Lower lobe of right lung (tissue), 2 donors: ENCODE results near the gene EED. TPM values are rescaled to one million over a fixed set of nuclear protein-coding genes. Genes with fewer than 3 reads are reported as not detected.

ENCODE experiments used
- ATAC-seq, 2 donors: fragments of 200-7000 bp; cut with Tn5 transposase; one replicate each; pipeline ENCODE4 v1.9.1; 2020 to 2022; ENCODE audit warnings: mild to moderate bottlenecking in 2 of 2, moderate library complexity in 2 of 2
- DNase-seq: peaks from one replicate; pipeline ENCODE4 v3.0.0-alpha.2; 2020
- H3K27ac ChIP-seq: fragments of 200-600 bp; one replicate; pipeline ENCODE4 v1.8.0; 2022
- H3K27me3 ChIP-seq: fragments of 200-600 bp; one replicate; pipeline ENCODE4 v1.8.0; 2022; ENCODE audit warnings: low read depth
- H3K36me3 ChIP-seq: fragments of 200-600 bp; one replicate; pipeline ENCODE4 v1.8.0; 2022; ENCODE audit warnings: mild to moderate bottlenecking
- H3K4me1 ChIP-seq: fragments of 200-600 bp; one replicate; pipeline ENCODE4 v1.8.0; 2022
- H3K4me3 ChIP-seq: fragments of 200-600 bp; one replicate; pipeline ENCODE4 v1.8.0; 2022; ENCODE audit warnings: mild to moderate bottlenecking
- H3K9me3 ChIP-seq: fragments of 200-600 bp; one replicate; pipeline ENCODE4 v1.8.0; 2022
- CTCF ChIP-seq: fragments of 200-600 bp; IDR thresholded peaks from one replicate; pipeline ENCODE4 v1.8.0; 2022; ENCODE audit warnings: antibody characterized with exemption, mild to moderate bottlenecking
- intact Hi-C: fragments of 100-400 bp; cut with DNase I; formaldehyde crosslinking; loops from one replicate; pipeline ENCODE4 v1.11.0; 2022
- total RNA-seq: library from RNA; stranded (reverse); fragmentation: NEBNext Ultra II Directional; extraction: Animal tissue kit (Norgen Biotek cat#: 25700); gene quantifications from one replicate; pipeline ENCODE4 v1.2.1, GENCODE V29; 2021
- donor health status: DM: no; HTN: yes; CAD: no; lungs with severe emphysema.

EED gene
- total RNA-seq, 1 donor from 2014 or later: 21.0 TPM

DNA sequence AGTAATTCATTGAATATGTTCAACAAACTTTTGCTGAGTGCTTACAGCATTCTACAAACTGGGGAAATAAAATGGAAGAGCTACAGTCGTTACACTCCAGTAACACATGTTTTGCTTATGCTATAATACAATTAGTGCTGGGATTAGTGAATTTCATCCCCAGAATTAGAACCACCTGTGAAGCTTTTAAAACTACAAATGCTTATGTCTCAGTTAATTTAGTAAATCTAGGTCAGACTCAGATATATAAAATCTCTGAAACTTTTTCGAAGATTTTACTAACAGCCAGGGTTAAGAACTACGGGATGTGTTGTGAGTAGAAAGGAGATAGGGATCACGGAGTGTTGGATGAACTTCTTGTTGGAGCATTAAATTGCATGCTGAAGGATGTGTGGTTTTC lies 33.7 kb upstream of the EED start:
- Histone ChIP-seq H3K27ac (no peak overlapping the region), H3K27me3 (no peaks in the 10 kb centered on the region), H3K4me1 (peaks cover 6% of the 10 kb centered on the region), H3K4me3 (no peak overlapping the region), H3K36me3 (no peaks in the 10 kb centered on the region), H3K9me3 (no peaks in the 10 kb centered on the region)
- TF ChIP-seq CTCF: no peak
- ATAC-seq: no peak
- DNase-seq: no peak
- intact Hi-C loops: no loop called here

GRCh38 chr11:86211619-86212018 lies 32.9 kb upstream of the EED start:
- no peaks in the 10 kb centered on the region for H3K27me3 ChIP-seq
- DNase-seq (no peak), ATAC-seq (no peak)
- no peaks in the 10 kb centered on the region for H3K4me1 ChIP-seq
- no peak for TF ChIP-seq CTCF
- H3K27ac ChIP-seq: no peak overlapping the region
- intact Hi-C loops: no loop called here
- H3K4me3 ChIP-seq: no peak overlapping the region
- no peaks in the 10 kb centered on the region for H3K9me3 ChIP-seq
- H3K36me3 ChIP-seq: no peaks in the 10 kb centered on the region

DNA sequence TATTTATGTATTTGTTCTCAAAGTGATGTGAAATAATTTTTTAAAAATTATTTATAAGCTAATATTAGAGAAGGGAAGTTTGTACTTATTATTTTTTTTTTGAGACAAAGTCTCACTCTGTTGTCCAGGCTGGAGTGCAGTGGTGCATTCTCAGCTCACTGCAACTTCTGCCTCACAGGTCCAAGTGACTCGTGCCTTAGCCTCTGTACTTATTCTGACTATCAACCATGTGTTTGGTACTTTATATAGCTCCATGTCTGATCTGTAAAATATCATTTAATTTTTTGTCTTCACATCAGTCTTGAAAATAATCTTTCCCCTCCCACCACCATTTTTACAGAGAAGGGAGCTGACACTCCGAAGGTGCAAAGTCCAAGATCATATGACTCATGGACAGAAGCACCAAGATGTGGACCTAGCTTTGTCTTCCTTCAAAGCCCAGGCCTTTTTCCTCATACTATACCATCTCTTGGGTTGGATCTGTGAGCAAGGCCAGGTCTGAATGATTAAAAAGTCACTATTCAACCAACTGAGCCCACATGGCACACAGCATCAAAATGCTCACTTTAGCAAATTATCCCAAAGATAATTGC lies 32.4 kb upstream of the EED start:
- Histone ChIP-seq H3K4me1 (no peaks in the 10 kb centered on the region), H3K27ac (no peak overlapping the region), H3K9me3 (no peaks in the 10 kb centered on the region), H3K36me3 (no peaks in the 10 kb centered on the region), H3K27me3 (no peaks in the 10 kb centered on the region), H3K4me3 (no peak overlapping the region)
- intact Hi-C loops: no loop called here
- DNase-seq: no peak
- no peak for TF ChIP-seq CTCF
- ATAC-seq: no peak

DNA sequence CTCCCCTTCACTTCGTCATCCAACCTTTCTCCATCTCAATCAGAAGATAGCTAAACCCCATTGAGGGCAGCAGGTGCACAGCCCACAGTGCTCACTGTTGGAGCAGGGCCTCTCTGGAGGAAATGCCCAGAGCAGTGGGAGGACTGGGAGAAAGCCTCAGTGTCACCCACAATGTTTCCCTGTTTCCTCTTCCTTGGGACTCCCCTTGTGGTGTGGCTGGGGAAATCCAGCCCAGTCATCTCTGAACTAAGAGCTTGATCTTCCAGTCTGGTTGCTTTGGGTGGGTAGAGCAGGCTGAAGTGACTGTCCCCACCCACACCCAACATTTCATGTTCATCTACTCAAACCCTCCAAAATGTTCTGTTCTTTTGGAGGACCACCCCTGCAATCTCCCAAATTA lies 29.8 kb upstream of the EED start:
- no peaks in the 10 kb centered on the region for H3K36me3 ChIP-seq
- H3K4me3 ChIP-seq: no peak overlapping the region
- peaks cover 14% of the 10 kb centered on the region for H3K4me1 ChIP-seq
- DNase-seq (no peak), ATAC-seq (peak in 1 of 2 donors; percentile 42)
- H3K27ac ChIP-seq: no peak overlapping the region
- intact Hi-C loops: no loop called here
- H3K27me3 ChIP-seq: no peaks in the 10 kb centered on the region
- no peaks in the 10 kb centered on the region for H3K9me3 ChIP-seq
- TF ChIP-seq CTCF: no peak

DNA sequence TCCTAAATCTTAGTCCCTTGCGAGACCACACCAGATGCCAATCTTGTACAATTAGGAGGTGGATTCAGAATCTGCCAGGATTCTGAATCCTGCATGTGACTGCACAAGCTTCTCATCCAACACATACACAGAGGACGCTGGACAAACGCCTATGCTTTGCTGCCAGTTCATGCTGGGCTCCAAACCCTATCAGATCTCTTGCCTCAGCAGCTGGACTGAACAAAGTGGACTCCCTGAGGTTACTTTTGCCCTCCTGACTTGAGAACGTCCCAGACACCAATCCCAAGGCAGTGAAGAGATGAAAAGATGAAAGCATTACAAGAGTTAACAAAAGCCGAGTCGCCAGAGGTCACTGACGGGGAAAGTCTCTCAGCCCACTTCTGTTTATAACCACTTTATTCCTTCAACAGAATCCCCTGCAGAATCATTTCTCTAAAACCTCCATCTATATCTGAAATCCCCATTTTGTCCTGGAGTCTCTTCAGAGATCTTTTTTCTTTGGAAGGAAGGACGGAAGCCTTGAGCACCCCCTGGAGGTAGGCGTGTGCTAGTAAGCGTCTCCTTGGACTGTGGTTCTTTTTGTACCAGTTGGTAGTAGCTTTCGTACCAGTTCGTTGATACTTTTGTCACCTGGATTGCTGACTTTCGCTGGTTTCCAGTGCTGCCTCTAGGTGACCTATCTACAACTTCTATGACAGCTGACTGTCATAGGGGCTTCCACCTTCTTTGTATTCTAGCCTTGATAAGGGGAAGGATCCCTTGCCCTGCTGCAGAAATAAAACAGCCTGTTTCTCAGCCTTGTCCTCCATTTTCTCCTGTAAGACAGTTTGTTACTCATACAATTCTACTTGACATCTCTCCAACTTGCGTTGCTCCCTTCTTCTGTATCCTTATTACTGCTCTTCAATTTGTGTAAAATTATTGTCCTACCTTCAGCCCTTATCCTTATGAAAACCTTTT lies 26.1 kb upstream of the EED start:
- H3K27me3 ChIP-seq: no peaks in the 10 kb centered on the region
- DNase-seq (peak; percentile 53), ATAC-seq (peak; percentile 94 to 95)
- peaks cover 14% of the 10 kb centered on the region for H3K4me1 ChIP-seq
- peak; percentile 94 for TF ChIP-seq CTCF
- no peaks in the 10 kb centered on the region for H3K36me3 ChIP-seq
- H3K9me3 ChIP-seq: no peaks in the 10 kb centered on the region
- H3K27ac ChIP-seq: no peak overlapping the region
- H3K4me3 ChIP-seq: peak overlapping the region; percentile 36
- intact Hi-C loops: no loop called here
